Vagina (tissue), 2 donors: Measurements from ENCODE around the gene TSPAN4. TPM values are rescaled to one million over a fixed set of nuclear protein-coding genes. Genes with fewer than 3 reads are reported as not detected.

Experiments used
- DNase-seq, 2 donors: peaks; one replicate each; pipeline ENCODE4 v3.0.0-alpha.2; 2017; ENCODE audit errors: extremely low spot score in 2 of 2
- H3K27ac ChIP-seq: fragments of 200-600 bp; sonication (generic); one replicate; pipeline ENCODE4 v1.5.1; 2019
- H3K27me3 ChIP-seq: fragments of 200-600 bp; sonication (generic); one replicate; pipeline ENCODE4 v1.5.1; 2019
- H3K36me3 ChIP-seq, 2 donors: fragments of 200-600 bp; sonication (generic); one replicate each; pipeline ENCODE4 v1.5.1; 2017 to 2019
- H3K4me1 ChIP-seq: fragments of 200-600 bp; sonication (generic); one replicate; pipeline ENCODE4 v1.5.1; 2019
- H3K4me3 ChIP-seq, 2 donors: fragments of 200-600 bp; sonication (generic); 1 replicate in 1 of 2; 2 replicates in 1 of 2; pipeline ENCODE4 v1.5.1; 2016 to 2019
- H3K9me3 ChIP-seq: fragments of 200-600 bp; sonication (generic); one replicate; pipeline ENCODE4 v1.5.1; 2019
- CTCF ChIP-seq, 3 experiments: fragments of 450-650 bp in 2 of 3; fragments of 200-600 bp in 1 of 3; sonication (generic) in 1 of 3; IDR thresholded peaks; one replicate each; pipeline ENCODE4 v1.5.1; 2017 to 2019; ENCODE audit warnings: antibody characterized with exemption in 3 of 3, mild to moderate bottlenecking in 2 of 3, moderate library complexity in 2 of 3
- POLR2A ChIP-seq, 2 donors: fragments of 450-650 bp; IDR thresholded peaks; one replicate each; pipeline ENCODE4 v1.6.1; 2017; ENCODE audit warnings: antibody characterized with exemption in 2 of 2, mild to moderate bottlenecking in 2 of 2, moderate library complexity in 2 of 2
- POLR2AphosphoS5 ChIP-seq, 2 donors: sonication (generic); formaldehyde crosslinking; IDR thresholded peaks; one replicate each; pipeline ENCODE4 v1.9.0; 2017; ENCODE audit warnings: antibody characterized with exemption in 2 of 2, mild to moderate bottlenecking in 2 of 2, low read depth in 1 of 2; ENCODE audit not compliant: insufficient read depth in 1 of 2
- intact Hi-C: fragments of 100-400 bp; cut with DNase I; formaldehyde crosslinking; loops from one replicate; pipeline ENCODE4 v1.15.1; 2023
- total RNA-seq: library from RNA; depleted of rRNA; stranded (reverse); fragments of >200 nt; gene quantifications from one replicate; pipeline ENCODE4 v1.2.3, GENCODE V29; 2016

The TSPAN4 gene
- total RNA-seq, 1 donor from 2014 or later = 99.0 TPM

GRCh38 chr11:910589-911030, 68.0 kb downstream of the TSPAN4 start, which contains the start of gene CHID1:
CHID1 (minus strand) TSS chr11:910810; CDS start chr11:904816, 5,994 bp downstream.
- Histone ChIP-seq H3K9me3 (no peaks in the 10 kb centered on the region), H3K36me3 (no peaks in the 10 kb centered on the region), H3K27ac (peak within 1 kb of the TSS; percentile 90), H3K4me1 (peaks cover 29% of the 10 kb centered on the region), H3K27me3 (no peaks in the 10 kb centered on the region), H3K4me3 (peak within 1 kb of the TSS; percentile 91)
- intact Hi-C loops = no loop called here
- no peak for DNase-seq
- TF ChIP-seq POLR2AphosphoS5 (IDR thresholded peaks at IDR 0.05; ENCODE audit: insufficient read depth in 1 of 2, low read depth in 1 of 2) (no peak), POLR2A (IDR thresholded peaks at IDR 0.05) (peak in 1 of 2 donors; percentile 10)

- intact Hi-C loops = no loop called here
- no peaks in the 10 kb centered on the region for H3K36me3 ChIP-seq
- H3K9me3 ChIP-seq = no peaks in the 10 kb centered on the region
- DNase-seq = no peak
- no peaks in the 10 kb centered on the region for H3K27me3 ChIP-seq
- peak overlapping the region; percentile 91 for H3K4me3 ChIP-seq
- H3K27ac ChIP-seq = peak overlapping the region; percentile 90
- TF ChIP-seq CTCF (IDR thresholded peaks at IDR 0.05) (no peak), POLR2A (IDR thresholded peaks at IDR 0.05) (no peak), POLR2AphosphoS5 (IDR thresholded peaks at IDR 0.05; ENCODE audit: insufficient read depth in 1 of 2, low read depth in 1 of 2) (no peak)
- peaks cover 29% of the 10 kb centered on the region for H3K4me1 ChIP-seq
These were observed 68.6 kb downstream of the TSPAN4 start for GRCh38 chr11:911031-911889.

- Histone ChIP-seq H3K4me1 (peaks cover 29% of the 10 kb centered on the region), H3K27me3 (no peaks in the 10 kb centered on the region), H3K27ac (no peak overlapping the region), H3K9me3 (no peaks in the 10 kb centered on the region), H3K4me3 (no peak overlapping the region), H3K36me3 (no peaks in the 10 kb centered on the region)
- TF ChIP-seq POLR2A (IDR thresholded peaks at IDR 0.05) (no peak), CTCF (IDR thresholded peaks at IDR 0.05) (no peak), POLR2AphosphoS5 (IDR thresholded peaks at IDR 0.05; ENCODE audit: insufficient read depth in 1 of 2, low read depth in 1 of 2) (no peak)
- intact Hi-C loops = no loop called here
- no peak for DNase-seq
These were observed 69.2 kb downstream of the TSPAN4 start for GRCh38 chr11:911890-912219.

GRCh38 chr11:912266-912665, 69.6 kb downstream of the TSPAN4 start:
- Histone ChIP-seq H3K9me3 (no peaks in the 10 kb centered on the region), H3K27ac (no peak overlapping the region), H3K4me1 (peaks cover 29% of the 10 kb centered on the region), H3K4me3 (no peak overlapping the region), H3K36me3 (no peaks in the 10 kb centered on the region), H3K27me3 (no peaks in the 10 kb centered on the region)
- intact Hi-C loops = no loop called here
- no peak for DNase-seq
- no peak for TF ChIP-seq CTCF (IDR thresholded peaks at IDR 0.05)
- no peak for TF ChIP-seq POLR2AphosphoS5 (IDR thresholded peaks at IDR 0.05; ENCODE audit: insufficient read depth in 1 of 2, low read depth in 1 of 2)
- no peak for TF ChIP-seq POLR2A (IDR thresholded peaks at IDR 0.05)

GRCh38 chr11:913043-913442, 70.4 kb downstream of the TSPAN4 start:
- no peak for TF ChIP-seq CTCF (IDR thresholded peaks at IDR 0.05)
- no peak for TF ChIP-seq POLR2AphosphoS5 (IDR thresholded peaks at IDR 0.05; ENCODE audit: insufficient read depth in 1 of 2, low read depth in 1 of 2)
- no peak for TF ChIP-seq POLR2A (IDR thresholded peaks at IDR 0.05)
- H3K27me3 ChIP-seq = no peaks in the 10 kb centered on the region
- H3K27ac ChIP-seq = no peak overlapping the region
- no peaks in the 10 kb centered on the region for H3K36me3 ChIP-seq
- peaks cover 29% of the 10 kb centered on the region for H3K4me1 ChIP-seq
- no peak overlapping the region for H3K4me3 ChIP-seq
- H3K9me3 ChIP-seq = no peaks in the 10 kb centered on the region
- no peak for DNase-seq
- intact Hi-C loops = no loop called here
